GOT3 (cell line): Measurements from ENCODE around the gene NOP56.
"Not testable (repeated sequence)": the region's sequence is repeated elsewhere in the genome, so short reads cannot be mapped to it uniquely, and the experiment has no call there.

Experiments used
- DNase-seq: peaks from one replicate; lab custom pipeline; 2025; ENCODE audit warnings: mixed read lengths; lab: John Stamatoyannopoulos, UW

Gene NOP56

GRCh38 chr20:2687514-2687913 lies 35.1 kb downstream of the NOP56 start:
- no peak for DNase-seq

DNA sequence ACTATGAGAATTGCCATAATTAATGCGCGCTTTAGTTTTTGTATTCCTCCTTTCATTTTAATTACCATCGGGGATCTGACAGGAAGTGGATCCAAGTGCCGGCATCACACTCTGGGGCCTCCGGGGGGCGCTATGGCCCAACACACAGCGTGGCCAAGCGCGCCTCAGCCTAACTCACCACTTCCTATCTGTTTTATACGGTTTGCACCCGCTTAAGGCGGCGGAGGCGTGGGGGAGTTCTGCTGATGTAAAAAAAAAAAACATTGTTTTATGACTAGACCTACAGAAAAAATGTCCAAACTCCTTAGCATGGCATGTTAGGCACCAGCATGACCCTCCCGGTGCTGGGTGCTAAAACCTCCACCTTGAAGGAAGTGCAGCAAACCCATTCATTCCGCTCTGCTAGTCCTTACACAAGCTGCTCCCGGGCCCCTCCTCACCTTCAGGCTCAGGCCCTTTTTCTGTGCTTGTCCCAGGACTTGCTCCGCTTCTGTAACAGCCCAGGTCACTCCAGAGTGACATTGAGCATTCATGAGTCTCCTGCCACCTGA lies 35.7 kb downstream of the NOP56 start:
- DNase-seq, result no peak

GRCh38 chr20:2690213-2690612 lies 37.8 kb downstream of the NOP56 start:
- no peak for DNase-seq

- no peak for DNase-seq
Observed at GRCh38 chr20:2690718-2691117, 38.3 kb downstream of the NOP56 start.

DNA sequence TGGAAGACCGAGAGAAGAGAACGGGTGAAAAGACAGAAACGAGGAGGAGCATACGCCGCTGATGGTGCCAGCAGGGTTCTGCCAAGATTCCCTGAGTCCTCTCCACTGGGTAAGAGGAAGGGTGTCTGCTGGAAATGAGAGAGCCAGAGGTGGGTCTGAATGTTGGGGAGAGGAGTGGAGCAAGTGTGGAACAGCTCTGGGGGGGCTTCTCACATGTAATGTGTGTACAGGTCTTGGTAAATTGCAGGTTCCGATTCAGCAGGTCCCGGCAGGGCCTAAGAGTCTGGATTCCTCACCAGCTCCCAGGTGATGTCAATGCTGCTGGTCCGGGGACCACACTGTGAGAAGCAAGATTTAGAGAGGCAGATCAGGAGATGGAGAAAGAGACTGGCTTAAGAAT lies 38.7 kb downstream of the NOP56 start:
- DNase-seq, result no peak

DNA sequence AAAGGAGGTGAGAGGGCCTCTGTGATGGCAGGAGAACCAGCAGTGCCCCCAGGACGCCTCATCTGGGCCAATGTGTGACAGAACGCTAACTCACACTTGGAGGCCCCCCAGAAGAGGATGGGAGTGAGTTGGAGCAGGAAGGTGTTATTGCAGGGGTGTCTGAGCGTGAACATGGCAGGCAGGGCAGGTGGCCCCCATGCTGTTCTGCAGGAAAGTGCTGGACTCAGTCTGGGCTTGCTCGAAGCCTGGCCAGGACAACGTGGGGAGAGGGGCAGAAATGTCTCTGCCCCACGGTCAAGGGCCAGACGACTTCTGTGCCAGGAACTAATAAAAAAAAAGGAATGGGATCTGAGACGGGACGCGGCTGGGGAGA lies 39.2 kb downstream of the NOP56 start:
- no peak for DNase-seq

GRCh38 chr20:2692036-2692885 lies 39.8 kb downstream of the NOP56 start, which contains the start of gene EBF4:
EBF4 (plus strand) TSS chr20:2692780; CDS start chr20:2693646, 866 bp downstream.
- DNase-seq, result no peak

- no peak for DNase-seq
Observed at GRCh38 chr20:2692886-2693285, 40.5 kb downstream of the NOP56 start.

- no peak for DNase-seq
Observed at GRCh38 chr20:2693286-2694007, 41.0 kb downstream of the NOP56 start.

DNA sequence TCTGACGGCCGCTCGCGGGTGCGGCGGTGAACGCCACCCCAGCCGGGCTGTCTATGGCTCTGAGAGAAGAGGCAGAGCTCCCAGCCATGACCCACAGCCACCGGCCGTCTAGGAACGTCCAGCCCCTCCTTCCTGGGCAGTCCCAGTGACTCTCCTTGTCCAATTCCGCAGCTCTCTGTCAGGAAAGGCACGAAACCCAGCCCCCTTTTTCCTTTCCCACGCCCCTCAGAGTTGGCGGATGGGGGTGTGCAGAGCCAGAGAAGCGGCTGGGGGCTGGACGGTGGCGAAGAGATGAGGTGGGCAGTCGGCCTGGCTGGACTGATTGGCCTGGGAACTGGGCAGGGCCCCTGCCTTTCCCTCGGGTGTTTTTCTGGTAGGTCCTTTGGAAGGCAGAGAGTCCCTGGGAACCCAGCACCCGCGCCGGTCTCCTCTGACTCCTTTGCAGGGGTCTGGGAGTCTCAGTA lies 41.6 kb downstream of the NOP56 start:
- DNase-seq, result no peak

GRCh38 chr20:2694519-2694918 lies 42.1 kb downstream of the NOP56 start:
- no peak for DNase-seq

DNA sequence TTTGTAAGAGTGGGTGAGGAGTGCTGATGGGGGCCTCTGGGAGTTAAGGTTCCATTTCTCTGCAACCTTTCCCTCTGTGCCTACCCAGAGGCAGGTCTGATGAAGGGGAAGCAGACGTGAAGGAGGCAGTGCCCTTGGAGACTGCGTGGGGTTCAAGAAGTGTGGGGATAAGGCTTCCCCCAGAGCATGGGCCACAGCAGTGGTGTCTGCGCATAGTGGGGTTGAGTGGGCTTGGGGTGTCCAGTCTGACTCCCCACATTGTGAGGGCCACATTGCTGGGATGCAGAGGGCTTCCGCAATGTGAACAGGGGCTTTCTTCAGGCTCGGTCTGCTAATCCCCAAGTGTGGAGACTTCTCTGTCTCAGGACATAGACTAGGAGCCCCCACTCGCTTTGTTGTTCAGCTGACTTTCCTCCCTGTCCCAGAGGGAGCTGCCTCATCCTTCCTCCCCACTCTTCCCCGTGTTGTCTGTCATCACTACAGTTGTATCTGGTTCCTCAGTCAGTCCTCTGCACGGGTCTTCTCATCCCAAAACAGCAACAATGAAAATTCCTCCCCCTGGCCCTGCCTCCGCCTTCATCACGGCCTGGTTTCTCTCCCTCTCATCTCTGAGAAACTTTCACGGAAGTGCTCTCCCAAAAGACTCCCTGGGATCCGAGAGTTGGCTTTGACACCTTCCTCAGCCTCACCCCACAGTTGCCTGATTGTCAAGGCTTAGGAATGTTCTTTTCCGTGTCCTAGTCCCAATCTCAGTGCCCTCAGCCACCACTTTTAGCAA lies 43.0 kb downstream of the NOP56 start:
- no peak for DNase-seq

GRCh38 chr20:2695984-2696525 lies 43.6 kb downstream of the NOP56 start:
- DNase-seq, result not testable (repeated sequence)

DNA sequence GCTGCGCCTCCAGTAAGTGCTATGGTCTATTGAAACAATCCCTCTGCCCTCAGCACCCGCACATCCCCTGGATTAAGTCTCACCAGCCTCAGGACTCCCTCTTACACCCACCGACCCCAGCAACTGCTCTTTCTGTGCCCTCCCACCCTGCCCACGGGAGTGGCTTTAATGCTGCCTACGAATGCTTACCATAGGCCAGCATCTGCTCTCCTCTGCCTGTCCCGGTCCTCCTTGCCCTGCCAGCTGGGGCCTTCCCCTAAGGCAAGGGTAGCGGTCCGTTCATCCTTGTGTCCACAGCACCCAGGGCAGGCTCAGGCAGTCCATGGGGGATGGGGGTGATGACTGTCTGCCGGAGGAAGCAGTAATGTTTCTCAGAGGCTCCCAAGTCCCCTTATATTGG lies 44.2 kb downstream of the NOP56 start:
- DNase-seq, result no peak

- DNase-seq, result no peak
Observed at GRCh38 chr20:2697768-2698167, 45.3 kb downstream of the NOP56 start.

GRCh38 chr20:2698186-2698817 lies 45.9 kb downstream of the NOP56 start:
- DNase-seq, result no peak

DNA sequence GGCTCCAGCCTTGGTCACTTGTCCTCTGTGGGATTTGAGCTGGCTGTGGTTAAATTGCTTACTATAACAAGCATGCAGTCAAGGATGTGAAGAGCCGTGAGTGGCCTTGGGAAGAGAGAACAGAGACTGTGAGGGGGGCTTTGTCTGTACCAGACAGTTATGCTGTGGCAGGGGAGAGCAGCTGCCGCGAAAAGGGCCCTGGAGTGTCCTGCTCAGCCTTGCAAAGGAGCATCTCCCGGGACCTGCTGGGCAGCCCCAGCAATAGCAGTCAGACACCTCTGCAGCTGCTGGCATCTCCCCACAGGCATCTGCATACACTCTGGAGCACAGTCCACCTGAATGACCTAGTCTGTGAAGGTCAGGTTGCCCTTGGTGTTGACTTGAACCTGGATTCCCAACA lies 46.5 kb downstream of the NOP56 start:
- no peak for DNase-seq

DNA sequence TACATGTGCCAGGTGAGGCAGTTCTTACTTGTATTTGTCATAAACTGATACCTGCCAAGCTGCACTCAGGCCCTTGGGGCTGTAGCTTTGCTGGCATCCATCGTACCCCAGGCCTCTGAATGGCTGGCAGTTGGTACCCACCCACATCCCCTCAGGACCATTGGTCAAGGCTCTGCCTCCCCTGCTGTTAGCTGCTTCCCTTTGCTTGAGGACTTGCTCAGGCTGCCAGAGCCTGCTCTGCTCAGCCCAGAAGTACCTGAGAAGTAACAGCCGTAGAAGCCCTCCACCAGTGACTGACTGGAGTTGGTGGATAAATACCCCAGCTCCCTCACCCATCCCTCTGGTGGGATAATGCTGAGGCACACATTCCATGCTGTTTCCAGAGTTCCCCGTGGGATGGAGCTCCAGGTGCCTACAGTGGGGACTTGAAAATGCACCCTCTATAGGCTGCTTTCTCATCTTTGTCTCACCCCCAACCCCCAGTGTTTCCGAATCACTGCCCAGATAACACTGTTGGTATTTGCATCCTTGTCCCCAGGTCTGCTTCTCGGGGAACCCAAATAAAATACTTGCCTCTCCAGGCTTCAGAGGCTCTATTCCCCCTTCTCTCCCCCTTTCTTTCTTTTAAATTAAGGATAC lies 47.5 kb downstream of the NOP56 start:
- no peak for DNase-seq

GRCh38 chr20:2700913-2701620 lies 48.6 kb downstream of the NOP56 start:
- no peak for DNase-seq

DNA sequence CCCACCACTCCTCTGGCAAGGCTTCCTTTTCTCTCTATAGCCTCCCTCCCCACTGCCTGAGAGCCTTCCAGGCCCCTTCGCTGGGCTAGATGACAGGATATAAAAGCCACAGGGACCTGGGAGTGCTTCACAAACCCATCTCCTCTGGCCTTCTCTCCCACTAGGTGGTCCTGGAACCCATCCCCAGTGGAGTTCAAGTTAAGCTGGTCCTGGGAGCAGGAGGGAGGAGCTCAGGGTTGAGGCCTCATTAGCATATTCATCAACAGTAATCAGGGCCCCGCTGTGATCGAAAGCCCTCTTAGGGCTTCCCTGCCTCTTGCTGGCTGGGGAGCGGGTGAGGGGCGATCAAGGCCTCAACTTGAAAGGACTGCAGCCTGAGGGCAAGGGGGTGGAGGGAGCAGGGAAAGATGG lies 49.2 kb downstream of the NOP56 start:
- DNase-seq, result no peak
